Liver (tissue), 9 donors: Measurements from ENCODE around the gene PCDHGA5. TPM values are rescaled to one million over a fixed set of nuclear protein-coding genes. Genes with fewer than 3 reads are reported as not detected.
"Not testable (repeated sequence)": the region's sequence is repeated elsewhere in the genome, so short reads cannot be mapped to it uniquely, and the experiment has no call there.

ENCODE experiments used
- DNase-seq: peaks from one replicate; pipeline ENCODE4 v3.0.0-alpha.2; 2017; ENCODE audit warnings: low spot score
- H3K27ac ChIP-seq, 2 donors: one replicate each; pipeline ENCODE4 v1.7.0; 2013; ENCODE audit warnings: inconsistent platforms in 2 of 2, low read length in 2 of 2, control low read depth in 1 of 2, low read depth in 1 of 2, mild to moderate bottlenecking in 1 of 2
- H3K27me3 ChIP-seq, 4 donors: one replicate each; pipeline versions ENCODE4 v1.6.1 to v1.7.0; 2013; ENCODE audit warnings: low read length in 3 of 4, inconsistent platforms in 1 of 4, mild to moderate bottlenecking in 1 of 4, moderate library complexity in 1 of 4; ENCODE audit not compliant: control insufficient read depth in 4 of 4, insufficient read depth in 4 of 4
- H3K36me3 ChIP-seq, 4 donors: one replicate each; pipeline versions ENCODE4 v1.6.1 to v1.7.0; 2013; ENCODE audit warnings: low read length in 3 of 4, mild to moderate bottlenecking in 3 of 4, low read depth in 1 of 4, moderate library complexity in 1 of 4; ENCODE audit not compliant: control insufficient read depth in 4 of 4, insufficient read depth in 3 of 4
- H3K4me1 ChIP-seq, 4 donors: one replicate each; pipeline versions ENCODE4 v1.6.1 to v1.7.0; 2013; ENCODE audit warnings: low read length in 3 of 4, mild to moderate bottlenecking in 3 of 4, moderate library complexity in 1 of 4; ENCODE audit not compliant: control insufficient read depth in 4 of 4, insufficient read depth in 4 of 4
- H3K4me3 ChIP-seq, 3 donors: one replicate each; pipeline versions ENCODE4 v1.6.1 to v1.7.0; 2013; ENCODE audit warnings: low read length in 3 of 3, control low read depth in 1 of 3, low read depth in 1 of 3, mild to moderate bottlenecking in 1 of 3
- H3K9ac ChIP-seq, 2 donors: one replicate each; pipeline ENCODE4 v1.7.0; 2013; ENCODE audit warnings: low read length in 2 of 2, mild to moderate bottlenecking in 2 of 2, moderate library complexity in 2 of 2, control low read depth in 1 of 2, low read depth in 1 of 2
- H3K9me3 ChIP-seq, 4 donors: one replicate each; pipeline versions ENCODE4 v1.6.1 to v1.7.0; 2013; ENCODE audit warnings: low read length in 3 of 4; ENCODE audit not compliant: control insufficient read depth in 4 of 4
- FOXA2 ChIP-seq: IDR thresholded peaks from 2 replicates; pipeline ENCODE4 v1.6.1; 2016; ENCODE audit warnings: antibody characterized with exemption
- GABPA ChIP-seq, 2 donors: IDR thresholded peaks in 1 of 2; conservative IDR thresholded peaks in 1 of 2; 2 replicates each; pipeline ENCODE4 v1.6.1; 2016; ENCODE audit warnings: antibody characterized with exemption in 2 of 2, mild to moderate bottlenecking in 1 of 2, moderate library complexity in 1 of 2
- whole genome bisulfite sequencing: extraction: QIAGEN DNeasy Blood & Tissue Kit; methylation state at CpG from one replicate; pipeline ENCODE4 v1.1.7; 2013; 5-methylcytosine and 5-hydroxymethylcytosine counted together
- polyA plus RNA-seq, 2 donors: library from polyadenylated mRNA; stranded (reverse) in 1 of 2; unstranded in 1 of 2; fragments of 200-250 nt in 1 of 2; fragments of >200 nt in 1 of 2; fragmentation: Nextera tagmentation in 1 of 2; extraction: Ambion mirVana in 1 of 2; gene quantifications; one replicate each; pipeline versions ENCODE4 v1.2.1 to v1.2.3, GENCODE V29; 2013 to 2015
- total RNA-seq, 2 donors: library from RNA; depleted of rRNA; stranded (reverse); fragments of >200 nt; gene quantifications; one replicate each; pipeline ENCODE4 v1.2.3, GENCODE V29; 2014
- donor health status: healthy.
- donor health status: healthy.
- donor health status: healthy.
- donor health status: healthy.
- donor health status: healthy.

PCDHGA5 gene
- total and polyA plus RNA-seq, 4 donors = 0.04 to 0.50 (median 0.09) TPM

DNA sequence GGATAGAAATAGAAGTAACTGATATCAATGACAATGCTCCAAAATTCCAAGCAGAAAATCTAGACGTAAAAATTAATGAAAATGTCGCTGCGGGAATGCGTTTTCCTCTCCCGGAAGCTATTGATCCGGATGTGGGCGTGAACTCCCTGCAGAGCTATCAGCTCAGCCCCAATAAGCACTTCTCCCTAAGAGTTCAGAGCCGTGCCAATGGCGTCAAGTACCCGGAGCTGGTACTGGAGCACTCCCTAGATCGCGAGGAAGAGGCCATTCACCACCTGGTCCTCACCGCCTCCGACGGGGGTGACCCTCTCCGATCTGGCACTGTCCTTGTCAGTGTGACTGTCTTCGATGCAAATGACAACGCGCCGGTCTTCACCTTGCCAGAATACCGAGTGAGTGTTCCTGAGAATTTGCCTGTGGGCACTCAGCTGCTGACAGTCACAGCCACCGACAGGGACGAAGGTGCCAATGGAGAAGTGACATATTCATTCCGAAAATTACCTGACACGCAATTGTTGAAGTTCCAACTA lies 49.6 kb downstream of the PCDHGA5 start:
- DNase-seq = no peak
- TF ChIP-seq GABPA (IDR thresholded peaks at IDR 0.05 in 1 of 2, conservative IDR thresholded peaks at IDR 0.05 in 1 of 2) (peak in 1 of 2 donors; percentile 16), FOXA2 (no peak)
- Histone ChIP-seq H3K4me1 (peaks cover 0 to 6% (median 2%) of the 10 kb centered on the region in 4 donors), H3K9ac (no peak overlapping the region), H3K4me3 (peak overlapping the region; percentile 38 to 83 (median 68)), H3K27me3 (peaks cover 0 to 2% (median 0%) of the 10 kb centered on the region in 4 donors), H3K9me3 (peaks cover 31 to 67% (median 32%) of the 10 kb centered on the region in 4 donors), H3K27ac (peak overlapping the region in 1 of 2 donors; percentile 44), H3K36me3 (no peaks in the 10 kb centered on the region)
- WGBS = 14% methylated on average over 25 of the region's 25 CpGs

DNA sequence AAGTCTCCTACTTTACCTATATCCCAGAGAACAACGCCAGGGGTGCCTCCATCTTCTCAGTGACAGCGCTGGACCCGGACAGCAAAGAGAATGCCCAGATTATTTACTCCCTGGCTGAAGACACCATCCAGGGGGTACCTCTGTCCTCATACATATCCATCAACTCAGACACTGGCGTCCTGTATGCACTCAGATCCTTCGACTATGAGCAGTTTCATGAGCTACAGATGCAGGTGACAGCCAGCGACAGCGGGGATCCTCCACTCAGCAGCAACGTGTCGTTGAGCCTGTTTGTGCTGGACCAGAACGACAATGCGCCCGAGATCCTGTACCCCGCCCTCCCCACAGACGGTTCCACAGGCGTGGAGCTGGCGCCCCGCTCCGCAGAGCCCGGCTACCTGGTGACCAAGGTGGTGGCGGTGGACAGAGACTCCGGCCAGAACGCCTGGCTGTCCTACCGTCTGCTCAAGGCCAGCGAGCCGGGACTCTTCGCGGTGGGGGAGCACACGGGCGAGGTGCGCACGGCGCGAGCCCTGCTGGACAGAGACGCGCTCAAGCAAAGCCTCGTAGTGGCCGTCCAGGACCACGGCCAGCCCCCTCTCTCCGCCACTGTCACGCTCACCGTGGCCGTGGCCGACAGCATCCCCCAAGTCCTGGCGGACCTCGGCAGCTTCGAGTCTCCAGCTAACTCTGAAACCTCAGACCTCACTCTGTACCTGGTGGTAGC lies 50.7 kb downstream of the PCDHGA5 start:
- not testable (repeated sequence) for H3K27me3 ChIP-seq, H3K36me3 ChIP-seq, DNase-seq, H3K27ac ChIP-seq, H3K9ac ChIP-seq, H3K4me1 ChIP-seq
- peak overlapping the region in 2 of 3 donors; percentile 42 to 83 for H3K4me3 ChIP-seq
- peaks cover 35 to 67% (median 37%) of the 10 kb centered on the region in 4 donors for H3K9me3 ChIP-seq
- WGBS = 51% methylated on average over 46 of the region's 46 CpGs

GRCh38 chr5:141415275-141415618 lies 51.3 kb downstream of the PCDHGA5 start:
- 48% methylated on average over 24 of the region's 24 CpGs for WGBS
- H3K9ac ChIP-seq, H3K27ac ChIP-seq, H3K4me1 ChIP-seq, DNase-seq, H3K4me3 ChIP-seq, H3K27me3 ChIP-seq, H3K36me3 ChIP-seq: not testable (repeated sequence)
- H3K9me3 ChIP-seq = peaks cover 33 to 66% (median 36%) of the 10 kb centered on the region in 4 donors

Other genes starting within 250 kb of the PCDHGA5 start
Only the 30 nearest of the 36 such genes appear.
- gene PCDHB9, start 177.0 kb upstream of the PCDHGA5 start, total RNA-seq = under 1 TPM; 0.09 to 0.25 TPM
- gene PCDHB9, start 177.0 kb upstream of the PCDHGA5 start, polyA plus RNA-seq = under 1 TPM; 0.03 to 0.07 TPM
- under 1 TPM; 0.14 to 0.17 TPM for gene PCDHB10, start 171.8 kb upstream of the PCDHGA5 start, total RNA-seq
- under 1 TPM; 0.07 TPM for gene PCDHB10, start 171.8 kb upstream of the PCDHGA5 start, polyA plus RNA-seq
- gene PCDHB11, start 164.5 kb upstream of the PCDHGA5 start, total RNA-seq = under 1 TPM; 0.23 to 0.33 TPM
- gene PCDHB11, start 164.5 kb upstream of the PCDHGA5 start, polyA plus RNA-seq = under 1 TPM; 0.08 to 0.09 TPM
- under 1 TPM; 0.28 to 0.33 TPM for gene PCDHB12, start 155.4 kb upstream of the PCDHGA5 start, total RNA-seq
- under 1 TPM; 0.06 to 0.12 TPM for gene PCDHB12, start 155.4 kb upstream of the PCDHGA5 start, polyA plus RNA-seq
- gene PCDHB13, start 150.2 kb upstream of the PCDHGA5 start, total RNA-seq = under 1 TPM; 0.19 to 0.42 TPM
- gene PCDHB13, start 150.2 kb upstream of the PCDHGA5 start, polyA plus RNA-seq = under 1 TPM; 0.11 to 0.17 TPM
- gene PCDHB14, start 140.8 kb upstream of the PCDHGA5 start, total RNA-seq = under 1 TPM; 0.42 to 0.47 TPM
- under 1 TPM; 0.10 to 0.23 TPM for gene PCDHB14, start 140.8 kb upstream of the PCDHGA5 start, polyA plus RNA-seq
- gene PCDHB15, start 118.8 kb upstream of the PCDHGA5 start, total RNA-seq = under 1 TPM; 0.28 to 0.59 TPM
- under 1 TPM; 0.21 to 0.52 TPM for gene PCDHB15, start 118.8 kb upstream of the PCDHGA5 start, polyA plus RNA-seq
- under 1 TPM; 0.19 to 0.42 TPM for gene SLC25A2, start 60.1 kb upstream of the PCDHGA5 start, total RNA-seq
- gene SLC25A2, start 60.1 kb upstream of the PCDHGA5 start, polyA plus RNA-seq = not detected
- 10 to 100 TPM; 25.7 to 36.3 TPM for gene TAF7, start 43.4 kb upstream of the PCDHGA5 start, total RNA-seq
- gene TAF7, start 43.4 kb upstream of the PCDHGA5 start, polyA plus RNA-seq = 10 to 100 TPM; 23.5 to 30.8 TPM
- under 1 TPM; 0.05 to 0.08 TPM for gene PCDHGA1, start 33.6 kb upstream of the PCDHGA5 start, total RNA-seq
- under 1 TPM in 1 of 2 donors, not detected in 1; 0.05 TPM for gene PCDHGA1, start 33.6 kb upstream of the PCDHGA5 start, polyA plus RNA-seq
- under 1 TPM; 0.23 to 0.42 TPM for gene PCDHGA2, start 25.4 kb upstream of the PCDHGA5 start, total RNA-seq
- gene PCDHGA2, start 25.4 kb upstream of the PCDHGA5 start, polyA plus RNA-seq = under 1 TPM; 0.26 to 0.46 TPM
- under 1 TPM; 0.09 to 0.59 TPM for gene PCDHGA3, start 20.3 kb upstream of the PCDHGA5 start, total RNA-seq
- gene PCDHGA3, start 20.3 kb upstream of the PCDHGA5 start, polyA plus RNA-seq = under 1 TPM; 0.25 to 0.32 TPM
- gene PCDHGB1, start 14.1 kb upstream of the PCDHGA5 start, total RNA-seq = under 1 TPM; 0.14 to 0.75 TPM
- gene PCDHGB1, start 14.1 kb upstream of the PCDHGA5 start, polyA plus RNA-seq = under 1 TPM; 0.10 to 0.11 TPM
- under 1 TPM; 0.23 to 0.92 TPM for gene PCDHGA4, start 9.1 kb upstream of the PCDHGA5 start, total RNA-seq
- gene PCDHGA4, start 9.1 kb upstream of the PCDHGA5 start, polyA plus RNA-seq = under 1 TPM; 0.15 to 0.21 TPM
- 1 to 10 TPM in 1 of 2 donors, under 1 TPM in 1; 0.47 to 1.0 TPM for gene PCDHGB2, start 4.2 kb upstream of the PCDHGA5 start, total RNA-seq
- gene PCDHGB2, start 4.2 kb upstream of the PCDHGA5 start, polyA plus RNA-seq = under 1 TPM in 1 of 2 donors, not detected in 1; 0.28 TPM
- gene PCDHGB3, start 6.1 kb downstream of the PCDHGA5 start, total RNA-seq = 1 to 10 TPM in 1 of 2 donors, under 1 TPM in 1; 0.37 to 1.2 TPM
- gene PCDHGB3, start 6.1 kb downstream of the PCDHGA5 start, polyA plus RNA-seq = under 1 TPM in 1 of 2 donors, not detected in 1; 0.07 TPM
- under 1 TPM; 0.37 to 0.67 TPM for gene PCDHGA6, start 9.7 kb downstream of the PCDHGA5 start, total RNA-seq
- gene PCDHGA6, start 9.7 kb downstream of the PCDHGA5 start, polyA plus RNA-seq = under 1 TPM; 0.08 to 0.18 TPM
- under 1 TPM; 0.19 to 0.67 TPM for gene PCDHGA7, start 18.6 kb downstream of the PCDHGA5 start, total RNA-seq
- gene PCDHGA7, start 18.6 kb downstream of the PCDHGA5 start, polyA plus RNA-seq = under 1 TPM; 0.21 TPM
- 1 to 10 TPM; 1.7 to 2.8 TPM for gene PCDHGB4, start 23.5 kb downstream of the PCDHGA5 start, total RNA-seq
- gene PCDHGB4, start 23.5 kb downstream of the PCDHGA5 start, polyA plus RNA-seq = 1 to 10 TPM in 1 of 2 donors, under 1 TPM in 1; 0.76 to 1.4 TPM
- under 1 TPM; 0.14 to 0.75 TPM for gene PCDHGA8, start 28.5 kb downstream of the PCDHGA5 start, total RNA-seq
- gene PCDHGA8, start 28.5 kb downstream of the PCDHGA5 start, polyA plus RNA-seq = under 1 TPM; 0.02 to 0.13 TPM
- gene PCDHGB5, start 33.8 kb downstream of the PCDHGA5 start, total RNA-seq = 1 to 10 TPM; 2.5 to 3.8 TPM
- 1 to 10 TPM in 1 of 2 donors, under 1 TPM in 1; 0.76 to 2.0 TPM for gene PCDHGB5, start 33.8 kb downstream of the PCDHGA5 start, polyA plus RNA-seq
- 1 to 10 TPM in 1 of 2 donors, under 1 TPM in 1; 0.51 to 2.8 TPM for gene PCDHGA9, start 38.6 kb downstream of the PCDHGA5 start, total RNA-seq
- gene PCDHGA9, start 38.6 kb downstream of the PCDHGA5 start, polyA plus RNA-seq = under 1 TPM; 0.11 to 0.63 TPM
- 1 to 10 TPM; 1.4 to 2.8 TPM for gene PCDHGB6, start 43.9 kb downstream of the PCDHGA5 start, total RNA-seq
- 1 to 10 TPM in 1 of 2 donors, under 1 TPM in 1; 0.53 to 1.8 TPM for gene PCDHGB6, start 43.9 kb downstream of the PCDHGA5 start, polyA plus RNA-seq
- 1 to 10 TPM; 2.0 to 3.9 TPM for gene PCDHGA10, start 48.8 kb downstream of the PCDHGA5 start, total RNA-seq
- gene PCDHGA10, start 48.8 kb downstream of the PCDHGA5 start, polyA plus RNA-seq = 1 to 10 TPM; 1.2 to 1.3 TPM
- gene PCDHGB7, start 53.5 kb downstream of the PCDHGA5 start, total RNA-seq = 1 to 10 TPM; 1.6 to 3.1 TPM
- gene PCDHGB7, start 53.5 kb downstream of the PCDHGA5 start, polyA plus RNA-seq = under 1 TPM; 0.74 to 0.78 TPM
- gene PCDHGA11, start 56.9 kb downstream of the PCDHGA5 start, total RNA-seq = 1 to 10 TPM in 1 of 2 donors, under 1 TPM in 1; 0.75 to 2.5 TPM
- under 1 TPM; 0.22 to 0.25 TPM for gene PCDHGA11, start 56.9 kb downstream of the PCDHGA5 start, polyA plus RNA-seq
- 1 to 10 TPM in 1 of 2 donors, under 1 TPM in 1; 0.37 to 1.9 TPM for gene PCDHGA12, start 66.3 kb downstream of the PCDHGA5 start, total RNA-seq
- under 1 TPM; 0.39 to 0.74 TPM for gene PCDHGA12, start 66.3 kb downstream of the PCDHGA5 start, polyA plus RNA-seq
- 1 to 10 TPM; 3.7 to 5.7 TPM for gene PCDHGC3, start 111.8 kb downstream of the PCDHGA5 start, total RNA-seq
- gene PCDHGC3, start 111.8 kb downstream of the PCDHGA5 start, polyA plus RNA-seq = 10 to 100 TPM in 1 of 2 donors, 1 to 10 TPM in 1; 6.8 to 11.0 TPM
- gene PCDHGC4, start 120.9 kb downstream of the PCDHGA5 start, total RNA-seq = 1 to 10 TPM in 1 of 2 donors, under 1 TPM in 1; 0.33 to 1.4 TPM
- gene PCDHGC4, start 120.9 kb downstream of the PCDHGA5 start, polyA plus RNA-seq = not detected
- gene PCDHGC5, start 124.9 kb downstream of the PCDHGA5 start, total RNA-seq = 1 to 10 TPM in 1 of 2 donors, under 1 TPM in 1; 0.19 to 1.1 TPM
- gene PCDHGC5, start 124.9 kb downstream of the PCDHGA5 start, polyA plus RNA-seq = under 1 TPM in 1 of 2 donors, not detected in 1; 0.02 TPM